ENCODE data around the gene GDF11.

GRCh38 chr12:55711786-55712553 lies 31.0 kb upstream of the GDF11 start:
- TF ChIP-seq RAD21 (IDR thresholded peaks at IDR 0.05; ENCODE audit: low read length) = no peak
- no peak for TF ChIP-seq ZBTB33 (IDR thresholded peaks at IDR 0.05; ENCODE audit: borderline replicate concordance, low read depth)
- TF ChIP-seq MAX (IDR thresholded peaks at IDR 0.05; ENCODE audit: low read depth) = no peak
- TF ChIP-seq CTCF (IDR thresholded peaks at IDR 0.05) = no peak
- no peak for TF ChIP-seq USF2 (IDR thresholded peaks at IDR 0.05; ENCODE audit: borderline replicate concordance, low read depth, low read length)
- no peak for TF ChIP-seq EP300 (IDR thresholded peaks at IDR 0.05; ENCODE audit: borderline replicate concordance in 1 of 2, low read depth in 1 of 2, low read length in 1 of 2)
- no peak for TF ChIP-seq NFIC (IDR thresholded peaks at IDR 0.05; ENCODE audit: borderline replicate concordance)

All from SK-N-SH (cell line).